Progenitor cell of endocrine pancreas (in vitro differentiated cells): ENCODE results near the gene TUFM. TPM values are rescaled to one million over a fixed set of nuclear protein-coding genes. Genes with fewer than 3 reads are reported as not detected.
"Not testable (repeated sequence)": the region's sequence is repeated elsewhere in the genome, so short reads cannot be mapped to it uniquely, and the experiment has no call there.

Experiments used
- DNase-seq: peaks from one replicate; pipeline ENCODE4 v3.0.0; 2021; ENCODE audit warnings: low spot score; ENCODE audit not compliant: unreplicated experiment
- H3K27ac Mint-ChIP-seq: 2 replicates; pipeline ENCODE4 v1.8.0; 2021; ENCODE audit warnings: mild to moderate bottlenecking, moderate library complexity, mixed read lengths
- H3K27me3 Mint-ChIP-seq: 2 replicates; pipeline ENCODE4 v1.8.0; 2021; ENCODE audit warnings: mixed read lengths
- H3K36me3 Mint-ChIP-seq: 2 replicates; pipeline ENCODE4 v1.8.0; 2022; ENCODE audit warnings: mixed read lengths; ENCODE audit not compliant: insufficient read depth
- H3K4me1 Mint-ChIP-seq: 2 replicates; pipeline ENCODE4 v1.8.0; 2021; ENCODE audit warnings: low read depth, mixed read lengths
- H3K4me3 Mint-ChIP-seq: 2 replicates; pipeline ENCODE4 v1.8.0; 2021; ENCODE audit warnings: low read depth, mild to moderate bottlenecking, moderate library complexity, mixed read lengths
- H3K9me3 Mint-ChIP-seq: 2 replicates; pipeline ENCODE4 v1.8.0; 2021; ENCODE audit warnings: low read depth, mixed read lengths
- microRNA-seq: library from miRNA; unstranded; fragments of <30 nt; microRNA quantifications from one replicate; pipeline ENCODE4 v1.1.0, GENCODE V29; 2020; ENCODE audit warnings: borderline number of aligned reads; ENCODE audit not compliant: unreplicated experiment
- total RNA-seq: library from RNA; stranded (reverse); gene quantifications from 2 replicates; pipeline ENCODE4 v1.2.1, GENCODE V29; 2021
- TF ChIP-seq, protein P1 (sequence below): fragments of 200-600 bp; sonication (generic); IDR thresholded peaks from one replicate; pipeline ENCODE4 v1.5.0; 2021; ENCODE audit warnings: antibody characterized with exemption, mild to moderate bottlenecking; ENCODE audit not compliant: unreplicated experiment

TUFM gene
- total RNA-seq, 1 donor from 2014 or later: 158 TPM

DNA sequence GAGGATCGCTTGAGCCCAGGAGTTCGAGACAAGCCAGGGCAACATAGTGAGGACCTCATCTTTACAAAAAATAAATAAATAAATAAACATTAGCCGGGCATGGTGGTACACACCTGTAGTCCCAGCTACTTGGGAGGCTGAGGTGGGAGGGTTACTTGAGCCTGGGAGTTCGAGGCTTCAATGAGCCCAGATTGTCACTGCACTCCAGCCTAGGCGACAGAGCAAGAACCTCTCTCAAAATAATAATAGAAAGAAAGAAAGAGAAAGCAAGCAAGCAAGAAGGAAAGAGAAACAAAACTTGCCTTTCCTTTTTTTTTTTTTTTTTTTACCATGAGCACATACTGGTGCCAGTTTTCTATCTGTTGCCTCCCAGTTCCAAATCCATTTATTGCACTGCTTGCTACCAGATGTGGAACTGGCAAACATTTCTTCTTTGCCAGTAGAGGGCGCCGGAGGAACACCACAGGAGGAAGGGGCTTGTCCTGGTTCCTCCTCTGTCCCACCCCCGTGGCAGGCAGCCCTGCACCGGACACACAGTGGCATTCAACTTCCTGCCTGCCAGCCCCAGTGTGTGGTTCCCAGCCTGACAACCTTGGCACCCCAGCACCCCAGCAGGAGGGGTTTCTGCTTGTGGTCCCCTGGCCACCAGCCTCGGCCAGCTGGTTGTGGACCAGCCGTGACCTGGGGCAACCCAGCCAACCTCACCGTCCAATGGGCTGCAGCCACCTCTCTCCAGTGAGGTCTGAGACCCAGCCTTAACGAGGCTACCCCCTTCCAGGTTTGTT lies 43.7 kb downstream of the TUFM start:
- TF ChIP-seq, protein P1, sequence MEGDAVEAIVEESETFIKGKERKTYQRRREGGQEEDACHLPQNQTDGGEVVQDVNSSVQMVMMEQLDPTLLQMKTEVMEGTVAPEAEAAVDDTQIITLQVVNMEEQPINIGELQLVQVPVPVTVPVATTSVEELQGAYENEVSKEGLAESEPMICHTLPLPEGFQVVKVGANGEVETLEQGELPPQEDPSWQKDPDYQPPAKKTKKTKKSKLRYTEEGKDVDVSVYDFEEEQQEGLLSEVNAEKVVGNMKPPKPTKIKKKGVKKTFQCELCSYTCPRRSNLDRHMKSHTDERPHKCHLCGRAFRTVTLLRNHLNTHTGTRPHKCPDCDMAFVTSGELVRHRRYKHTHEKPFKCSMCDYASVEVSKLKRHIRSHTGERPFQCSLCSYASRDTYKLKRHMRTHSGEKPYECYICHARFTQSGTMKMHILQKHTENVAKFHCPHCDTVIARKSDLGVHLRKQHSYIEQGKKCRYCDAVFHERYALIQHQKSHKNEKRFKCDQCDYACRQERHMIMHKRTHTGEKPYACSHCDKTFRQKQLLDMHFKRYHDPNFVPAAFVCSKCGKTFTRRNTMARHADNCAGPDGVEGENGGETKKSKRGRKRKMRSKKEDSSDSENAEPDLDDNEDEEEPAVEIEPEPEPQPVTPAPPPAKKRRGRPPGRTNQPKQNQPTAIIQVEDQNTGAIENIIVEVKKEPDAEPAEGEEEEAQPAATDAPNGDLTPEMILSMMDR: peak; percentile 54
- not testable (repeated sequence) for H3K27ac Mint-ChIP-seq, H3K4me1 Mint-ChIP-seq, DNase-seq, H3K36me3 Mint-ChIP-seq, H3K4me3 Mint-ChIP-seq, H3K27me3 Mint-ChIP-seq, H3K9me3 Mint-ChIP-seq

Small RNA genes within 50 kb of the gene (microRNA-seq; reads per million reads assigned to microRNA genes)
- not detected for gene MIR4721

Other genes with a start within 250 kb of the TUFM start
- gene SULT1A2, start 249.3 kb downstream of the TUFM start, total RNA-seq: 3.2 and 3.9 TPM in 2 replicates
- 19.8 and 20.9 TPM in 2 replicates for gene SULT1A1, start 236.3 kb downstream of the TUFM start, total RNA-seq
- 0.77 and 1.3 TPM in 2 replicates for gene NPIPB8, start 208.3 kb downstream of the TUFM start, total RNA-seq
- 741 and 786 TPM in 2 replicates for gene EIF3C, start 134.9 kb downstream of the TUFM start, total RNA-seq
- 3.2 and 3.4 TPM in 2 replicates for gene NPIPB9, start 94.6 kb downstream of the TUFM start, total RNA-seq
- gene ATXN2L, start 23.3 kb downstream of the TUFM start, total RNA-seq: 248 and 256 TPM in 2 replicates
- gene SH2B1, start 17.5 kb upstream of the TUFM start, total RNA-seq: 72.8 and 75.1 TPM in 2 replicates
- gene ATP2A1, start 32.1 kb upstream of the TUFM start, total RNA-seq: 2.7 and 3.0 TPM in 2 replicates
- 33.3 and 34.9 TPM in 2 replicates for gene RABEP2, start 78.9 kb upstream of the TUFM start, total RNA-seq
- not detected in 2 replicates for gene CD19, start 85.6 kb upstream of the TUFM start, total RNA-seq
- gene NFATC2IP, start 104.6 kb upstream of the TUFM start, total RNA-seq: 70.4 and 77.1 TPM in 2 replicates
- gene SPNS1, start 128.4 kb upstream of the TUFM start, total RNA-seq: 36.6 and 41.1 TPM in 2 replicates
- 5.8 and 8.0 TPM in 2 replicates for gene LAT, start 138.7 kb upstream of the TUFM start, total RNA-seq